HG03280 (cell line): Measurements from ENCODE around the gene PHF24.
A peak's percentile ranks its signal among the peaks of the same experiment; 100 is the strongest.
"Not testable (repeated sequence)": the region's sequence is repeated elsewhere in the genome, so short reads cannot be mapped to it uniquely, and the experiment has no call there.

Experiments used
- ATAC-seq: cut with Tn5 transposase; IDR thresholded peaks from one replicate; pipeline ENCODE4 v1.9.1; 2021; ENCODE audit warnings: mild to moderate bottlenecking, moderate library complexity; ENCODE audit not compliant: unreplicated experiment

The PHF24 gene

GRCh38 chr9:34957492-34958410 is at the start of gene PHF24:
Gene PHF24, plus strand, starts transcription at chr9:34958285. Its CDS starts 13,014 bp downstream, at chr9:34971299.
- no peak for ATAC-seq

GRCh38 chr9:34927061-34927460 is 31.0 kb upstream of the PHF24 start:
- no peak for ATAC-seq

- no peak for ATAC-seq
Observed at GRCh38 chr9:34928921-34929320, 29.2 kb upstream of the PHF24 start.

GRCh38 chr9:34929506-34930102 is 28.5 kb upstream of the PHF24 start:
- ATAC-seq, result no peak

GRCh38 chr9:34939989-34940388 is 18.1 kb upstream of the PHF24 start:
- ATAC-seq, result not testable (repeated sequence)

- ATAC-seq, result no peak
Observed at GRCh38 chr9:34948451-34948850, 9.6 kb upstream of the PHF24 start.

- no peak for ATAC-seq
Observed at GRCh38 chr9:34954225-34954624, 3.9 kb upstream of the PHF24 start.

- ATAC-seq, result not testable (repeated sequence)
Observed at GRCh38 chr9:34956066-34956465, 2.0 kb upstream of the PHF24 start.

GRCh38 chr9:34956648-34957047 is 1.4 kb upstream of the PHF24 start:
- peak; percentile 40 for ATAC-seq

- ATAC-seq, result no peak
Observed at GRCh38 chr9:34958411-34958982, 412 bp downstream of the PHF24 start.

GRCh38 chr9:34959461-34959860 is 1.4 kb downstream of the PHF24 start:
- ATAC-seq, result no peak

GRCh38 chr9:34961574-34962490 is 3.7 kb downstream of the PHF24 start:
- no peak for ATAC-seq

- no peak for ATAC-seq
Observed at GRCh38 chr9:34962546-34962945, 4.5 kb downstream of the PHF24 start.

- ATAC-seq, result no peak
Observed at GRCh38 chr9:34963552-34963951, 5.5 kb downstream of the PHF24 start.

GRCh38 chr9:34964458-34964857 is 6.4 kb downstream of the PHF24 start:
- no peak for ATAC-seq

- ATAC-seq, result no peak
Observed at GRCh38 chr9:34971146-34971811, 13.2 kb downstream of the PHF24 start.

GRCh38 chr9:34974664-34975063 is 16.6 kb downstream of the PHF24 start:
- no peak for ATAC-seq

GRCh38 chr9:34976441-34976840 is 18.4 kb downstream of the PHF24 start:
- no peak for ATAC-seq

- no peak for ATAC-seq
Observed at GRCh38 chr9:34976992-34977391, 18.9 kb downstream of the PHF24 start.

- no peak for ATAC-seq
Observed at GRCh38 chr9:34980181-34980761, 22.2 kb downstream of the PHF24 start.
